Keratinocyte (primary cell): Measurements from ENCODE around the gene IL5RA. TPM values are rescaled to one million over a fixed set of nuclear protein-coding genes. Genes with fewer than 3 reads are reported as not detected.

ENCODE experiments used
- DNase-seq: peaks from one replicate; pipeline ENCODE4 v3.0.0-alpha.2; 2011; ENCODE audit warnings: low read depth, missing footprints, low spot score
- FAIRE-seq: peaks from 2 replicates; lab custom pipeline; 2011; peaks lifted over from hg19 to GRCh38; lab: Jason Lieb, UNC
- H2AFZ ChIP-seq: 2 replicates; pipeline ENCODE4 v1.6.0; 2012; ENCODE audit warnings: low read length, control low read depth, inconsistent platforms; ENCODE audit not compliant: control insufficient read depth
- H3K27ac ChIP-seq: 2 replicates; pipeline ENCODE4 v1.5.1; 2011; ENCODE audit warnings: low read length; ENCODE audit not compliant: control insufficient read depth, insufficient read depth
- H3K27me3 ChIP-seq: 3 replicates; pipeline ENCODE4 v1.6.0; 2011; ENCODE audit warnings: low read length; ENCODE audit not compliant: control insufficient read depth, insufficient read depth; ENCODE audit errors: extremely low read depth
- H3K36me3 ChIP-seq, 2 experiments: 2 replicates in 1 of 2; 3 replicates in 1 of 2; pipeline ENCODE4 v1.5.1; 2011; ENCODE audit warnings: low read length in 2 of 2, mild to moderate bottlenecking in 1 of 2; ENCODE audit not compliant: control insufficient read depth in 2 of 2, insufficient read depth in 2 of 2; ENCODE audit errors: extremely low read depth in 1 of 2
- H3K4me1 ChIP-seq: 3 replicates; pipeline ENCODE4 v1.5.1; 2011; ENCODE audit warnings: low read length; ENCODE audit not compliant: control insufficient read depth, insufficient read depth; ENCODE audit errors: extremely low read depth
- H3K4me2 ChIP-seq: 3 replicates; pipeline ENCODE4 v1.6.0; 2011; ENCODE audit warnings: low read depth, low read length; ENCODE audit not compliant: control insufficient read depth, insufficient read depth; ENCODE audit errors: extremely low read depth
- H3K4me3 ChIP-seq, 3 experiments: fragments of 200-600 bp in 1 of 3; sonication (generic) in 1 of 3; 2 replicates in 2 of 3; 3 replicates in 1 of 3; pipeline ENCODE4 v1.5.1; 2011 to 2016; ENCODE audit warnings: low read length in 3 of 3, mild to moderate bottlenecking in 3 of 3, control low read depth in 2 of 3, inconsistent platforms in 1 of 3, low read depth in 1 of 3, mixed read lengths in 1 of 3, mixed run types in 1 of 3, moderate library complexity in 1 of 3; ENCODE audit not compliant: control insufficient read depth in 2 of 3, insufficient read depth in 2 of 3; ENCODE audit errors: extremely low read depth in 1 of 3
- H3K79me2 ChIP-seq: 2 replicates; pipeline ENCODE4 v1.6.0; 2012; ENCODE audit warnings: low read length; ENCODE audit not compliant: control insufficient read depth, insufficient read depth
- H3K9ac ChIP-seq: 3 replicates; pipeline ENCODE4 v1.6.0; 2011; ENCODE audit warnings: low read length; ENCODE audit not compliant: control insufficient read depth, insufficient read depth; ENCODE audit errors: extremely low read depth
- H3K9me1 ChIP-seq: 3 replicates; pipeline ENCODE4 v1.6.0; 2011; ENCODE audit warnings: low read length; ENCODE audit not compliant: control insufficient read depth, insufficient read depth; ENCODE audit errors: extremely low read depth
- H3K9me3 ChIP-seq: 2 replicates; pipeline ENCODE4 v1.5.1; 2012; ENCODE audit warnings: low read depth, low read length; ENCODE audit not compliant: control insufficient read depth
- H4K20me1 ChIP-seq: 3 replicates; pipeline ENCODE4 v1.6.0; 2011; ENCODE audit warnings: low read length; ENCODE audit not compliant: control insufficient read depth, insufficient read depth; ENCODE audit errors: extremely low read depth
- CTCF ChIP-seq, 3 experiments: IDR thresholded peaks in 1 of 3; conservative IDR thresholded peaks in 1 of 3; optimal IDR thresholded peaks in 1 of 3; 2 replicates in 2 of 3; 3 replicates in 1 of 3; pipeline versions ENCODE3 to v1.5.1; 2011; ENCODE audit warnings: low read length in 3 of 3, mild to moderate bottlenecking in 3 of 3, moderate library complexity in 2 of 3, control low read depth in 1 of 3, inconsistent platforms in 1 of 3; ENCODE audit not compliant: insufficient read depth in 2 of 3; ENCODE audit errors: extremely low read depth in 1 of 3
- EZH2 ChIP-seq: IDR thresholded peaks from one replicate; pipeline ENCODE4 v1.6.1; 2012; ENCODE audit warnings: inconsistent platforms, mild to moderate bottlenecking, low read length, moderate library complexity
- dilution Hi-C: fragments of 300-500 bp; cut with MboI; formaldehyde crosslinking; loops from one replicate; pipeline ENCODE4 v1.7.0; 2020; ENCODE audit warnings: low sequenced_read_pairs; ENCODE audit not compliant: extremely low pct_ligation_motif_present
- polyA plus RNA-seq, 5 experiments: library from polyadenylated mRNA; depleted of rRNA in 3 of 5; stranded (reverse) in 3 of 5; stranded (forward) in 1 of 5; unstranded in 1 of 5; fragments of >200 nt; gene quantifications; 1 replicate in 1 of 5; 2 replicates in 3 of 5; 3 replicates in 1 of 5; pipeline versions ENCODE4 v1.2.1 to v1.2.3, GENCODE V29; 2011 to 2012; ENCODE audit warnings: missing spikeins in 2 of 5, low read depth in 1 of 5, low replicate concordance in 1 of 5

Gene IL5RA
- polyA plus RNA-seq, 1 donor (not counting 4 experiments of a cell fraction or from before 2014, with no cell fraction given): not detected

DNA sequence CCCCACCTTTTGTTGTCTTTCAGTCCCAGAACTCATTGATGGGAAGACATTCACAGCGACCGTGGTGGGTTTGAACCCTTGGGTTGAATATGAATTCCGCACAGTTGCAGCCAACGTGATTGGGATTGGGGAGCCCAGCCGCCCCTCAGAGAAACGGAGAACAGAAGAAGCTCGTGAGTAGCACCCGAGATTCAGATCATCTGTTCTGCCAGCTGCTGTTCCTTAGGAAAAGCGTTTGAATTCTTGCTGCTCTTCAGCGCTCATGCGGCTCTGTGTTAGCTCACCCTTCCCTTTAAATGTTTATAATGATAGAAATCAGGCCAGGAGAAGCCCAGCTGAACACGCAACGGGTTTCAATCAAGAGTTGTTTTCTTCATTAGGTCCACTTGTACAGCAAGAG lies 73.0 kb downstream of the IL5RA start:
- Histone ChIP-seq H3K9me3 (no peaks in the 10 kb centered on the region), H3K4me2 (no peak overlapping the region), H3K9ac (no peak overlapping the region), H3K79me2 (no peaks in the 10 kb centered on the region), H3K27ac (no peak overlapping the region), H3K9me1 (no peaks in the 10 kb centered on the region), H3K4me3 (no peak overlapping the region), H3K4me1 (no peaks in the 10 kb centered on the region), H4K20me1 (no peaks in the 10 kb centered on the region), H3K27me3 (no peaks in the 10 kb centered on the region), H3K36me3 (no peaks in the 10 kb centered on the region), H2AFZ (no peak overlapping the region)
- DNase-seq: no peak
- TF ChIP-seq EZH2 (no peak), CTCF (optimal IDR thresholded peaks at IDR 0.05 in 1 of 3, IDR thresholded peaks at IDR 0.05 in 1 of 3, conservative IDR thresholded peaks at IDR 0.05 in 1 of 3; ENCODE audit: extremely low read depth in 1 of 3, insufficient read depth in 2 of 3, low read length in 3 of 3) (no peak)
- dilution Hi-C loops: no loop called here
- no peak for FAIRE-seq

DNA sequence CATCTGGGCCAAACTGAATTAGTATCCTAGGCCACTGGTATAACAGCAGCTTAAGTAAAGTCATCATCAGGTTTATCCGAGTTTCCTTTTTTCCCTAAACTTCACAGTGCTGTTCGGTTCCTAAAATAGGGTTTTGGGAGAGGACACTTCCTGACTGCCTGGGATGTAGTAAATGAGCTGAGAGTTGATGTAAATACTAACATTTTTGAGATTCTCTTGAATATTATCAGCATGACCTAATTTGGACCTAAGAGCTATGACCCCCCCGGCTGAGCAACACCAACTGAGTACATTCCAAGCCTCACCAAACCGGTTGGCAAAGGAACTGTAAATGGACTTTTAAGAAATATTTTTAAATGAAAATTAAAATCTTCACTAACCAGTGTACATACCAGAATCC lies 78.8 kb downstream of the IL5RA start:
- no peaks in the 10 kb centered on the region for H3K36me3 ChIP-seq
- no peak for DNase-seq
- no peak overlapping the region for H2AFZ ChIP-seq
- no peaks in the 10 kb centered on the region for H3K27me3 ChIP-seq
- FAIRE-seq: no peak
- H3K4me2 ChIP-seq: no peak overlapping the region
- dilution Hi-C loops: no loop called here
- H3K9me1 ChIP-seq: no peaks in the 10 kb centered on the region
- no peaks in the 10 kb centered on the region for H4K20me1 ChIP-seq
- no peak for TF ChIP-seq EZH2
- no peak for TF ChIP-seq CTCF (optimal IDR thresholded peaks at IDR 0.05 in 1 of 3, IDR thresholded peaks at IDR 0.05 in 1 of 3, conservative IDR thresholded peaks at IDR 0.05 in 1 of 3; ENCODE audit: extremely low read depth in 1 of 3, insufficient read depth in 2 of 3, low read length in 3 of 3)
- no peak overlapping the region for H3K27ac ChIP-seq
- no peaks in the 10 kb centered on the region for H3K4me1 ChIP-seq
- H3K9me3 ChIP-seq: no peaks in the 10 kb centered on the region
- H3K9ac ChIP-seq: no peak overlapping the region
- H3K4me3 ChIP-seq: no peak overlapping the region
- H3K79me2 ChIP-seq: no peaks in the 10 kb centered on the region
